ENCODE data around the gene IFNLR1. TPM values are rescaled to one million over a fixed set of nuclear protein-coding genes. Genes with fewer than 3 reads are reported as not detected.

The IFNLR1 gene
- total and polyA plus RNA-seq, 2 of the 8 experiments (the other 6 are each of a cell fraction or from before 2014, with no cell fraction given): 6.8 to 10.1 TPM

- no peak overlapping the region for H2AK5ac ChIP-seq (ENCODE audit: low read depth, low read length)
- H4K91ac ChIP-seq (replicated peaks; ENCODE audit: insufficient read length, low read length): peak overlapping the region; percentile 57
- no peak overlapping the region for H3K23ac ChIP-seq (ENCODE audit: insufficient read length)
- no peak overlapping the region for H2BK120ac ChIP-seq (replicated peaks; ENCODE audit: low read depth, low read length)
- CTCF ChIA-PET (ENCODE audit: partially characterized antibody): interaction anchor here (0.5 to 2.8 kb wide), 6 partner anchors 10 to 562 kb away, joined by 3 to 12 read pairs (median 4); no protein-coding TSS in a partner anchor
- H3K4me1 ChIP-seq (replicated peaks in 1 of 4; ENCODE audit: control insufficient read depth in 3 of 4, insufficient read depth in 4 of 4, low read length in 3 of 4): peaks cover 0 to 6% (median 2%) of the 10 kb centered on the region in 4 experiments; a peak in 3 of 7 replicates
- no peak overlapping the region for H3K4ac ChIP-seq (replicated peaks; ENCODE audit: insufficient read length, low read depth, low read length)
- H4K20me1 ChIP-seq (replicated peaks in 1 of 2; ENCODE audit: control insufficient read depth in 1 of 2, insufficient read depth in 2 of 2, low read length in 2 of 2): peaks cover 0 to 2% of the 10 kb centered on the region in 2 experiments
- no peak overlapping the region for H2BK12ac ChIP-seq (ENCODE audit: low read depth, low read length)
- H3K4me3 ChIP-seq (ENCODE audit: extremely low read depth in 1 of 4, insufficient read depth in 2 of 4, low read depth in 3 of 4, low read length in 4 of 4): no peak overlapping the region
- no peak overlapping the region for H2BK20ac ChIP-seq (ENCODE audit: low read length)
- H3K79me1 ChIP-seq (ENCODE audit: low read depth, low read length): no peaks in the 10 kb centered on the region
- no peaks in the 10 kb centered on the region for H3K79me2 ChIP-seq (ENCODE audit: control insufficient read depth in 1 of 2, insufficient read depth in 2 of 2, low read length in 2 of 2)
- DNase-seq (ENCODE audit: low read depth in 1 of 2, low spot score in 2 of 2) (no peak), FAIRE-seq (no peak)
- H3K56ac ChIP-seq (replicated peaks; ENCODE audit: insufficient read length, low read depth, low read length): no peak overlapping the region
- H3K27ac ChIP-seq (ENCODE audit: low read depth, low read length): no peak overlapping the region
- no peaks in the 10 kb centered on the region for H3K36me3 ChIP-seq (ENCODE audit: control insufficient read depth in 2 of 4, insufficient read depth in 4 of 4, low read length in 3 of 4)
- H3K14ac ChIP-seq (ENCODE audit: insufficient read length): no peak overlapping the region
- POLR2A ChIA-PET (ENCODE audit: partially characterized antibody): no interaction called here
- H3K9ac ChIP-seq (replicated peaks in 1 of 4; ENCODE audit: extremely low read depth in 1 of 4, low read depth in 3 of 4, low read length in 3 of 4): no peak overlapping the region
- no peak overlapping the region; the same call in 1 of the 2 replicates for H4K8ac ChIP-seq (ENCODE audit: extremely low read depth, insufficient read depth, low read length)
- TF ChIP-seq CREB1 (IDR thresholded peaks at IDR 0.05): no peak
- peak; percentile 75 for TF ChIP-seq KDM1A (IDR thresholded peaks at IDR 0.05; ENCODE audit: borderline replicate concordance, low read length)
- no peak for TF ChIP-seq TEAD4 (IDR thresholded peaks at IDR 0.05; ENCODE audit: low read depth, low read length)
- no peak for TF ChIP-seq SIX5 (IDR thresholded peaks at IDR 0.05; ENCODE audit: low read depth, low read length)
- H3K18ac ChIP-seq (ENCODE audit: extremely low read depth, low read length): no peak overlapping the region; the same call in 1 of the 2 replicates
- H3K4me2 ChIP-seq (ENCODE audit: insufficient read depth in 1 of 2, low read depth in 2 of 2, low read length in 2 of 2): no peak overlapping the region
- H4K5ac ChIP-seq (ENCODE audit: insufficient read length, low read depth, low read length): no peak overlapping the region
- H3K23me2 ChIP-seq (ENCODE audit: low read depth, low read length): peaks cover 6% of the 10 kb centered on the region; the same call in 1 of the 2 replicates
- H2AFZ ChIP-seq (ENCODE audit: low read length): no peak overlapping the region
- H2BK5ac ChIP-seq (ENCODE audit: low read depth, low read length): no peak overlapping the region
- H3K9me3 ChIP-seq (ENCODE audit: insufficient read depth in 2 of 2, low read depth in 1 of 2, low read length in 1 of 2): peaks cover 0 to 5% of the 10 kb centered on the region in 2 experiments; a peak in 2 of 4 replicates
- 91% methylated on average over 6 of the region's 6 CpGs; no CpG with 5 or more reads in 1 of the 2 experiments for WGBS, 2 experiments (ENCODE audit: extremely low coverage in 1 of 2, insufficient coverage in 1 of 2, insufficient read length in 1 of 2, insufficient replicate concordance in 2 of 2, low coverage in 1 of 2, low lambda C conversion rate in 2 of 2, missing lambda C conversion rate in 1 of 2)
- H3K27me3 ChIP-seq (replicated peaks in 1 of 4; ENCODE audit: control insufficient read depth in 3 of 4, extremely low read depth in 1 of 4, insufficient read depth in 3 of 4, low read length in 3 of 4): no peaks in the 10 kb centered on the region
- H2BK15ac ChIP-seq (ENCODE audit: low read length): no peak overlapping the region
Measured at GRCh38 chr1:24215226-24215814, 28.2 kb upstream of the IFNLR1 start.

All from H1 (cell line).